Gastroesophageal sphincter (tissue), 4 donors: Measurements from ENCODE around the gene ALPI. TPM values are rescaled to one million over a fixed set of nuclear protein-coding genes. Genes with fewer than 3 reads are reported as not detected.
"Not testable (repeated sequence)": the region's sequence is repeated elsewhere in the genome, so short reads cannot be mapped to it uniquely, and the experiment has no call there.

Source experiments
- ATAC-seq: fragments of 150-250 bp; one replicate; pipeline ENCODE4 v1.9.1; 2016; ENCODE audit warnings: mild to moderate bottlenecking, moderate library complexity
- H3K27ac ChIP-seq, 4 donors: fragments of 200-600 bp; sonication (generic) in 3 of 4; 1 replicate in 3 of 4; 2 replicates in 1 of 4; pipeline ENCODE4 v1.5.1; 2016 to 2019
- H3K27me3 ChIP-seq: fragments of 200-600 bp; sonication (generic); one replicate; pipeline ENCODE4 v1.5.1; 2019
- H3K36me3 ChIP-seq, 2 donors: fragments of 200-600 bp; sonication (generic); one replicate each; pipeline ENCODE4 v1.5.1; 2019; ENCODE audit warnings: control low read depth in 1 of 2
- H3K4me1 ChIP-seq, 3 donors: fragments of 200-600 bp; sonication (generic); 1 replicate in 2 of 3; 2 replicates in 1 of 3; pipeline ENCODE4 v1.5.1; 2016 to 2019; ENCODE audit warnings: control low read depth in 2 of 3
- H3K4me3 ChIP-seq, 2 donors: fragments of 200-600 bp; sonication (generic); one replicate each; pipeline ENCODE4 v1.5.1; 2019; ENCODE audit warnings: mild to moderate bottlenecking in 1 of 2, moderate library complexity in 1 of 2
- H3K9me3 ChIP-seq, 3 donors: fragments of 200-600 bp; sonication (generic); one replicate each; pipeline ENCODE4 v1.5.1; 2017 to 2019; ENCODE audit warnings: control low read depth in 2 of 3
- CTCF ChIP-seq, 4 experiments: fragments of 200-600 bp in 2 of 4; fragments of 450-650 bp in 2 of 4; sonication (generic) in 1 of 4; IDR thresholded peaks; one replicate each; pipeline ENCODE4 v1.5.1; 2017 to 2019; ENCODE audit warnings: antibody characterized with exemption in 4 of 4, mild to moderate bottlenecking in 2 of 4, moderate library complexity in 2 of 4
- EP300 ChIP-seq: sonication (generic); formaldehyde crosslinking; IDR thresholded peaks from one replicate; pipeline ENCODE4 v1.6.1; 2017; ENCODE audit warnings: antibody characterized with exemption, mild to moderate bottlenecking
- POLR2A ChIP-seq, 2 donors: fragments of 450-650 bp; IDR thresholded peaks; one replicate each; pipeline ENCODE4 v1.6.1; 2017; ENCODE audit warnings: antibody characterized with exemption in 2 of 2, mild to moderate bottlenecking in 2 of 2, moderate library complexity in 1 of 2
- POLR2AphosphoS5 ChIP-seq: sonication (generic); formaldehyde crosslinking; IDR thresholded peaks from one replicate; pipeline ENCODE4 v1.6.1; 2017; ENCODE audit warnings: antibody characterized with exemption
- WGBS, 2 donors: methylation state at CpG; one replicate each; pipeline ENCODE4 v1.1.5; 2018; ENCODE audit warnings: low coverage in 1 of 2; 5-methylcytosine and 5-hydroxymethylcytosine counted together
- total RNA-seq, 4 donors: library from RNA; depleted of rRNA; stranded (reverse); fragments of >200 nt; gene quantifications; one replicate each; pipeline ENCODE4 v1.1.0, GENCODE V29; 2016

ALPI gene
- total RNA-seq, 4 donors from 2014 or later = not detected

DNA sequence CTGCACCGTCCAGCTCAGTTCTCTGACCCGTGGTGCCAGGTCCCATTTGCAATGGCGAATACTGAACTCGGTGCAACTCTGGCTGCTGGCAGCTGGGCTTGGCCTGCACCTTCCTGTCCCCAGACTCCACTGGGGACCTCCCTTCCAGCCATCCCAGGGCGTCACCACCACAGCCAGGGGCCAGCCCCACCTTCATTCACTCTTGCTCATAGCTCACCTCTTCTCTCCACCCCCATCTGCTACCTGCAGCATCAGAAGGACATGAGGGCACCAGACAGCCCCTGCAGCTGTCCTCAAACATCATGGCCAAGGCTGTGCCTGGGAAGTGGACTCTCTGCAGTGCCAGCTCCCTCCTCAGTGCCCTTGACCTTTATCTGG, 16.2 kb upstream of the ALPI start:
- ATAC-seq = no peak
- no peak for TF ChIP-seq POLR2AphosphoS5
- peak in 1 of 4 experiments; percentile 53 for TF ChIP-seq CTCF (IDR thresholded peaks at IDR 0.05)
- whole genome bisulfite sequencing, 2 donors = 40% methylated on average over 1 of the region's 5 CpGs; no CpG with 5 or more reads in 1 of the 2 donors

GRCh38 chr2:232440220-232441018, 15.5 kb upstream of the ALPI start:
- ATAC-seq = peak; percentile 73
- not testable (repeated sequence) for H3K4me3 ChIP-seq, H3K27ac ChIP-seq, H3K9me3 ChIP-seq, H3K36me3 ChIP-seq, H3K4me1 ChIP-seq
- TF ChIP-seq CTCF (IDR thresholded peaks at IDR 0.05) = peak in 3 of 4 experiments; percentile 89 to 93 (median 91)
- H3K27me3 ChIP-seq = peaks cover 13% of the 10 kb centered on the region
- 13 to 100% methylated on average over 1 to 6 of the region's 16 CpGs for WGBS, 2 donors

More for the DNA sequence above, 16.2 kb upstream of the ALPI start:
- Histone ChIP-seq H3K36me3 (no peaks in the 10 kb centered on the region), H3K9me3 (no peaks in the 10 kb centered on the region), H3K27ac (no peak overlapping the region), H3K4me1 (peaks cover 0 to 5% (median 0%) of the 10 kb centered on the region in 3 donors), H3K27me3 (peaks cover 13% of the 10 kb centered on the region), H3K4me3 (no peak overlapping the region)

- ATAC-seq = no peak
- no peak overlapping the region for H3K4me3 ChIP-seq
- no peak for TF ChIP-seq POLR2AphosphoS5
- no peak for TF ChIP-seq EP300
- no peak for TF ChIP-seq POLR2A (IDR thresholded peaks at IDR 0.05)
- no peak for TF ChIP-seq CTCF (IDR thresholded peaks at IDR 0.05)
These were observed 14.8 kb upstream of the ALPI start for GRCh38 chr2:232441147-232441651.

GRCh38 chr2:232441922-232442321, 14.0 kb upstream of the ALPI start:
- not testable (repeated sequence) for H3K36me3 ChIP-seq, H3K4me1 ChIP-seq, H3K27ac ChIP-seq, ATAC-seq, H3K9me3 ChIP-seq, H3K4me3 ChIP-seq
- WGBS, 2 donors = 80% methylated on average over 1 of the region's 10 CpGs; no CpG with 5 or more reads in 1 of the 2 donors
- H3K27me3 ChIP-seq = peaks cover 13% of the 10 kb centered on the region

More at GRCh38 chr2:232441147-232441651, 14.8 kb upstream of the ALPI start:
- Histone ChIP-seq H3K27me3 (peaks cover 13% of the 10 kb centered on the region), H3K36me3 (no peaks in the 10 kb centered on the region), H3K4me1 (peaks cover 0 to 5% (median 0%) of the 10 kb centered on the region in 3 donors), H3K9me3 (no peaks in the 10 kb centered on the region), H3K27ac (no peak overlapping the region)
- 66% methylated on average over 6 of the region's 12 CpGs; no CpG with 5 or more reads in 1 of the 2 donors for WGBS, 2 donors

- not testable (repeated sequence) for H3K4me1 ChIP-seq, H3K9me3 ChIP-seq, H3K4me3 ChIP-seq, H3K36me3 ChIP-seq, H3K27ac ChIP-seq, ATAC-seq
- no CpG with 5 or more reads among the region's 13 CpGs for WGBS, 2 donors
- peaks cover 11% of the 10 kb centered on the region for H3K27me3 ChIP-seq
These were observed 13.5 kb upstream of the ALPI start for GRCh38 chr2:232442431-232442830.

- ATAC-seq, H3K36me3 ChIP-seq, H3K27ac ChIP-seq, H3K9me3 ChIP-seq, H3K4me1 ChIP-seq, H3K27me3 ChIP-seq, H3K4me3 ChIP-seq: not testable (repeated sequence)
- WGBS, 2 donors = no CpG with 5 or more reads among the region's 13 CpGs
These were observed 12.9 kb upstream of the ALPI start for GRCh38 chr2:232443047-232443446.

- H3K9me3 ChIP-seq, H3K4me1 ChIP-seq, H3K27ac ChIP-seq, H3K27me3 ChIP-seq, ATAC-seq, H3K36me3 ChIP-seq, H3K4me3 ChIP-seq: not testable (repeated sequence)
- 67 to 70% methylated on average over 2 to 3 of the region's 21 CpGs for WGBS, 2 donors
These were observed 12.1 kb upstream of the ALPI start for GRCh38 chr2:232443669-232444408.
